Activated naive CD4-positive, alpha-beta T cell (primary cell): ENCODE data around the gene TEK.

ENCODE experiments used
- DNase-seq, 4 experiments: peaks; one replicate each; lab custom pipeline; 2025; lab: John Stamatoyannopoulos, UW

Gene TEK

DNA sequence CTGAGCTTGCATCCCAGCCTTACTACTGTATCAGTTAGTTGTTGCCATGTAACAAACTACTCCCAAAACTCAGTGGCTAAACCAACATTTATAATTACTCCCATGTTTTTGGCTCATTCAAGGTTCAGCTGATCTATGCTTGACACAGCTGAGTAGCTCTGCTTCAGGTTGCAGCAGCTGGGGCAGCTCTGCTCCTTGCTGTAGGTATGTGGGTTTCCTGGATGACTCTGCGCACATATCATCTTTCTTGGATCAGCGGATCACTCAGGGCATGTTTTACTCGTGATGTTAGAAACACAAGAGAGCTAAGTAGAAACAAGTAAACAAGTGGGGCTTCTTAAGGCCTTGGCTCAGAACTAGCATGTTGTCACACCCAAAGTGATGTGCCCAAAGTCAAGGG, 15.1 kb downstream of the TEK start:
- no peak for DNase-seq

- no peak for DNase-seq
These were observed 16.0 kb downstream of the TEK start for GRCh38 chr9:27125030-27125429.

- DNase-seq: no peak
These were observed 16.9 kb downstream of the TEK start for GRCh38 chr9:27125936-27126335.

- DNase-seq: no peak
These were observed 17.6 kb downstream of the TEK start for GRCh38 chr9:27126670-27127069.

- no peak for DNase-seq
These were observed 20.2 kb downstream of the TEK start for GRCh38 chr9:27129221-27129620.

GRCh38 chr9:27131731-27132130, 22.7 kb downstream of the TEK start:
- no peak for DNase-seq

DNA sequence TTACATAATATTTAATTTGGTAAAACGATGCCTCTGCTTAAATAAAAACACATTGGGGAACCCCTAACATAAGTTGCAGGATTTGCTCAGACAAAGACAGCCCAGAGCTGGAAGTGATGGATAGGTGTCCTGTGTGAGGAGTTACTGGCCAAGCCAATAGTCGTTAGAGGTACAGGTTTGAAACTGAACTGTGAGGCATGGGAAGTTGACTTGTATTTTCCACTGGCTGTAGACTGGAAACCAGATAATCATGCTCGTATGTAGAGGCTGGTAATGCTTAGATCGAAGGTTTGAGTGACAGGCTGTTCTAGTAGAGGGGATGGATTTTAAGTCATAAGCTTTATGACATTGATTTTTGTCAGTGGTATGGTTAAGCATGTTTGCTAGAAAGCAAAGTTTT, 24.8 kb downstream of the TEK start:
- DNase-seq: no peak

DNA sequence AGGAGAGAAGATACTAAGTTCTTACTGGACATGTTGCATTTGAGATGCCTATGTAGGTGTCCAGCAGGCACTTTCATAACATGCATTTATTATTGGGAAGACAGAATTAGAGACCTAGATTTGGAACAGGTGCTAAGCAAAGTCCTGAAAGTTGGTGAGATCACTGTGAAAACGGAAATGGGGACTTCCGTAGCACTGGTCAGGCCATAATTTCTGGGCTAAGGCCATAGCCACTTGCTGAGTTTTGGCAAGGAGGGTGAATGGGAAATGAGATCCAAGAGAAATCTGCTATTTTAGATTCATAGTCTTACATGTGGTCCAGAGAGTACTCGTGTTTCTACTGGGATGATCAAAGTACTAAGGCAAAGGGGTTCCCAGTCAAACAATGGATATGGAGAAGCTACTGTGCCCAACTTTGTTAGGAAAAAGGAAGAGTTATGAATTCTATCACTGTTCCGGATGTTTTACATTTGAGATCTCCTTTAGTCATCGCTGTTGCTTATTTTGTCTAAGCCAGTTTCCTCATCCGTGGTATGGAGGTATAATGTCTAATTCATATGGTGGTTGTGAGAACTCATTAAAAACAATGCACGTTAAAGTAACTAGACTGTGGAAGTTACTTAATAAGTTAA, 33.4 kb downstream of the TEK start:
- no peak for DNase-seq

- DNase-seq: no peak
These were observed 36.1 kb downstream of the TEK start for GRCh38 chr9:27145143-27145542.

DNA sequence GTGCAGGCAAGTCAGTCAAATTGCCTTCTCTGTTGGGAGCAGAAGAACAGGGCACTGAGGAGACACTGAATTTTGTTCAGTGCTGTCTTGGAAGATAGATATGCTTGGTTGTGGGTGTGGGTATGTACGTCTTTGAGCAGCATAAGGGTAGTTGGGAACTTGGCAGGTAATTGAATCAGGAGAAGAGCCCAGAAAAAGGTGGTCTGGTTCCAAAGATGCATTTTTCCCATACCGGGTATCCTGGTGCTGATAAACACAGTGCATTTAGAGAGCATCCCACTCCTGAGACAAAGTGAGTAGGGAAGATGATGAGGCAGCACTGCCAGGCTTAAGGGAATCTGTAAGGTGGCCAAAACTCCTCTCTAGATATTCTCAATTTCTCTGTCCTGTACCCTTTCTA, 40.6 kb downstream of the TEK start:
- DNase-seq: no peak

GRCh38 chr9:27150746-27151406, 41.9 kb downstream of the TEK start:
- DNase-seq: no peak

GRCh38 chr9:27151693-27152404, 42.8 kb downstream of the TEK start:
- DNase-seq: no peak

- no peak for DNase-seq
These were observed 43.3 kb downstream of the TEK start for GRCh38 chr9:27152405-27152718.

DNA sequence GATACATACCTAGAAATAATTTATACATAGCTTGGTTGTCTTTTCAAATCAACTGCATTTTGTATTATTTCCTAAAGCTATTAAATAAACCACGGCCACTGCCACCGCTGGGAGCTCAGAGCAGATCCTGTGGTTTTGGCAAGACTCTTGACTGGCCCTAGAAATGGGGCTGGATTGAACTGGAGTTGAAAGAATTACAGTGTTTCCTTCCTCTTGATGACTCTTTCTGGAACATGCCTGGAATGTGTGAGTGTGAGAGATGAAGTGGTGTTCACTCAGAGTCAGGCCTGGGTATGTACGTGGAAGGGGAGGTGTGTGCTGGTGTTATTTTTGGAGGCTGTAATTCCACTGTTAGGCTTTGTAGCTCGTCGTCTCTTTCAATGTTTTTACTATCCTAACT, 45.9 kb downstream of the TEK start:
- no peak for DNase-seq

- no peak for DNase-seq
These were observed 48.1 kb downstream of the TEK start for GRCh38 chr9:27157097-27157496.

GRCh38 chr9:27157736-27158135, 48.7 kb downstream of the TEK start:
- no peak for DNase-seq

DNA sequence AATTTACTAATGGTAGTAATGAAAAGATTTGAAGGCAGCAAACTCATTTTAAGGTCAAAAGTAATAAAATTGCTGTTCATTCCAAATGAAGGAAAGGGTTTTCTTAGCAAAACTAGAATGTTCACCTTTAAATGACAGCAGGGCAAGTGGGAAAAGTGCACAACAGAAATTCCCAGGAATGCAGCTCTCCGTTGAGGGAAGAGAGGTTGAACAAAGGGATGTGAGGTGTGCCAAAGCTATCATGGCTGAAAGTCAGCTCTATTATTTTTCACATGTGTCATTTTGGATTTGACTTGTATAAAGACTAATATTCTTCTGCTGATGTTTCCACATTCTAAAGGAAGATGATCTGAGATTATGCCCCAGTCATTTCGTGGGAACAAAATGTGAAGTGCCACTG, 51.6 kb downstream of the TEK start:
- DNase-seq: no peak

DNA sequence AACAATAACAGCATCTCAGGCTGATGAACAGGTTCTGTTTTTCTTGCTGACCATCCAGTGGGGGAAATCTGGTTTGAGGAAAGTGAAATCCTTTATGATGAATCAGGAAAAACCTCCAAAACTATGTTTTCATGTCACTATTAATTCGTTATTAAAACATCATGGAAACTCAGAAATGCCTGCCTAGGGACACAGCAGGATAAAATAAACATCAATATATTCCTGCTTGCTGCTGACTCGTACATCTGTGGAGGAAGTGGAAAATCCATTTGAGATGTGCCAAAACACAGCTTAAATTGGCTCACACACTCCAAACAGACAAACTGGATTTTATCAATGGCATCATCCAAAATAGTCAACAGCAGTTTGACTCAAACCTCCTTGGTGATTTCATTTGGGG, 53.0 kb downstream of the TEK start:
- DNase-seq: no peak

GRCh38 chr9:27165068-27165467, 56.0 kb downstream of the TEK start:
- no peak for DNase-seq

DNA sequence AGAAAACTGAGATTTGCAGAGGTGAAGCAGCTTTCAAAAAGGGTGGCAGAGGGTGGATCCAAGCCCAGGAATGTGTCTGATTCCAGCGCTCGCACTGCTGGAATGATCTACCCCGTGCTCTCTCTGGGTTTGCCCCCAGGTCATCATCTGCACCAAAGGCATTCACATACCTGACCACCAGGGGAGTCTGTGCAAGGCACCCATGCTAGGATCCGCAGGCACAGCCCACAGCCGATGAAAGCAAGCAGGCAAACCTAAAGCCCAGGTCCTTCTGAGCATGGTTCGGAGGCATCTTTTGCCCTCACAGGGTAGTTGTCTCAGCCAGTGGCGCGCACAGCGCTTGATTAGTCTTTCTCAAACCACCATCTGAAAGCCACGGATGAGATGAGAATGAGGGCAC, 56.6 kb downstream of the TEK start:
- DNase-seq: no peak

- DNase-seq: no peak
These were observed 59.5 kb downstream of the TEK start for GRCh38 chr9:27168496-27168895.

GRCh38 chr9:27168951-27169350, 59.9 kb downstream of the TEK start:
- DNase-seq: no peak

GRCh38 chr9:27176971-27177370, 67.9 kb downstream of the TEK start:
- no peak for DNase-seq
